ENCODE results near the gene STIM2.
"Not testable (repeated sequence)": the region's sequence is repeated elsewhere in the genome, so short reads cannot be mapped to it uniquely, and the experiment has no call there.

- not testable (repeated sequence) for TF ChIP-seq CTCF (IDR thresholded peaks at IDR 0.05; ENCODE audit: borderline replicate concordance, extremely low read depth, low read length, poor library complexity, severe bottlenecking); EZH2 (IDR thresholded peaks at IDR 0.05; ENCODE audit: borderline replicate concordance, low read depth, low read length, severe bottlenecking)
Measured at GRCh38 chr4:26827336-26827735, 33.3 kb upstream of the STIM2 start.

All from DND-41 (cell line).